ENCODE results near the gene IL1RAPL1. TPM values are rescaled to one million over a fixed set of nuclear protein-coding genes. Genes with fewer than 3 reads are reported as not detected.
"Not testable (repeated sequence)": the region's sequence is repeated elsewhere in the genome, so short reads cannot be mapped to it uniquely, and the experiment has no call there.

IL1RAPL1 gene
- total RNA-seq, 4 donors from 2014 or later, result 0.16 to 0.46 TPM; not detected in 2

GRCh38 chrX:29348288-29348687 lies 761.0 kb downstream of the IL1RAPL1 start:
- Histone ChIP-seq H3K4me3 (no peak overlapping the region), H3K9me3 (no peaks in the 10 kb centered on the region), H3K27me3 (no peaks in the 10 kb centered on the region), H3K27ac (no peak overlapping the region), H3K4me1 (no peaks in the 10 kb centered on the region), H3K36me3 (no peaks in the 10 kb centered on the region)
- DNase-seq (no peak), ATAC-seq (no peak)
- intact Hi-C loops (cut with DNase I; ENCODE audit: low total_unique reads) (no loop called here), in situ Hi-C loops (cut with MboI; ENCODE audit: low sequenced_read_pairs in 4 of 4) (no loop called here)
- TF ChIP-seq CTCF (IDR thresholded peaks at IDR 0.05 in 4 of 5, conservative IDR thresholded peaks at IDR 0.05 in 1 of 5), result no peak
- no peak for TF ChIP-seq POLR2A (IDR thresholded peaks at IDR 0.05)

DNA sequence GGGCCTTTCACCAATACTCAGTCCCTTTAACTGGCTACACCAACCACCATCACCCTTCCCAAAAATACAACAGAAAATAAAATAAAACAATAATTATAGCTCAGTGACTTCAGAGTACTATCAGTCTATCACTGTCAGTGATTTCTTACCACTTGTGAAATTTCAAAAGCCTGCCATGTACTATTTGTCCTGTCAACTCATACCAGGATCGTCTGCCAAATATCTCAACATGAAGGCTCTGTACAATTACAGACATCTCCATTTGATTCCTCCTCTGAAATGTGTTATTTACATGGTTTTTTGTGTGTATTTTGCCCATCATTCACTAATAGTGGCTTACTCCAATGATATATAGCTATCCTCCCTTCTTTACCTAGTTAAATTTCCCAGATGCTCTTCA lies 772.0 kb downstream of the IL1RAPL1 start:
- no peak overlapping the region for H3K27ac ChIP-seq
- in situ Hi-C loops (cut with MboI; ENCODE audit: low sequenced_read_pairs in 4 of 4) (no loop called here), intact Hi-C loops (cut with DNase I; ENCODE audit: low total_unique reads) (no loop called here)
- no peaks in the 10 kb centered on the region for H3K27me3 ChIP-seq
- no peaks in the 10 kb centered on the region for H3K36me3 ChIP-seq
- ATAC-seq (no peak), DNase-seq (no peak)
- no peak overlapping the region for H3K4me3 ChIP-seq
- no peaks in the 10 kb centered on the region for H3K4me1 ChIP-seq
- TF ChIP-seq CTCF (IDR thresholded peaks at IDR 0.05 in 4 of 5, conservative IDR thresholded peaks at IDR 0.05 in 1 of 5), result no peak
- TF ChIP-seq POLR2A (IDR thresholded peaks at IDR 0.05), result no peak
- no peaks in the 10 kb centered on the region for H3K9me3 ChIP-seq

DNA sequence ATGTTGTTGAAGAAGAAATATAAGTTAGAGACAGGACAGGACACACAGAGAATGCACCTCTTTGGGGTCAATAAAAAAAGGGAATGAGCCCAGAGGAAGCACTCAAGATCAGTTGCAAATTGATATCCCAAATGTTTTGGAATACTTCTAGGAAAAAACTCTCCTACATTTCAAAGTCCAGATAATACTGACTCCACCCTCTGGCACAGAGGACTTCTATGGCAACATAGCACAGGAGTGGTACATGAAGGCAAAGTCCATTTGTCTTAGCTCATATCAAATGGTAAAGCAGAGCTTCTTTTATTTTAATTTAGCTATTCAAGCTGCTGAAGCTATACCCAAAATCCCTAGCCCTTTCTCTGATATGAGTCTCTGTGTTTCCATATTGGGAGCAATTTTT lies 787.5 kb downstream of the IL1RAPL1 start:
- H3K4me1 ChIP-seq; H3K27me3 ChIP-seq; H3K27ac ChIP-seq; DNase-seq; intact Hi-C loops (cut with DNase I; ENCODE audit: low total_unique reads); H3K36me3 ChIP-seq; ATAC-seq; H3K4me3 ChIP-seq; H3K9me3 ChIP-seq: not testable (repeated sequence)
- in situ Hi-C loops (cut with MboI; ENCODE audit: low sequenced_read_pairs in 4 of 4), result loop anchor here in 1 of 4 donors (25.0 kb wide), 1 partner anchor 113 kb away; no protein-coding TSS in a partner anchor

- H3K27ac ChIP-seq, result no peak overlapping the region
- H3K36me3 ChIP-seq, result no peaks in the 10 kb centered on the region
- no peaks in the 10 kb centered on the region for H3K27me3 ChIP-seq
- in situ Hi-C loops (cut with MboI; ENCODE audit: low sequenced_read_pairs in 4 of 4), result loop anchor here in 1 of 4 donors (25.0 kb wide), 1 partner anchor 111 kb away; no protein-coding TSS in a partner anchor
- no peaks in the 10 kb centered on the region for H3K4me1 ChIP-seq
- intact Hi-C loops (cut with DNase I; ENCODE audit: low total_unique reads), result no loop called here
- ATAC-seq (no peak), DNase-seq (no peak)
- TF ChIP-seq CTCF (IDR thresholded peaks at IDR 0.05 in 4 of 5, conservative IDR thresholded peaks at IDR 0.05 in 1 of 5) (no peak), POLR2A (IDR thresholded peaks at IDR 0.05) (no peak)
- H3K9me3 ChIP-seq, result no peaks in the 10 kb centered on the region
- H3K4me3 ChIP-seq, result no peak overlapping the region
These were observed 789.3 kb downstream of the IL1RAPL1 start for GRCh38 chrX:29376584-29376983.

DNA sequence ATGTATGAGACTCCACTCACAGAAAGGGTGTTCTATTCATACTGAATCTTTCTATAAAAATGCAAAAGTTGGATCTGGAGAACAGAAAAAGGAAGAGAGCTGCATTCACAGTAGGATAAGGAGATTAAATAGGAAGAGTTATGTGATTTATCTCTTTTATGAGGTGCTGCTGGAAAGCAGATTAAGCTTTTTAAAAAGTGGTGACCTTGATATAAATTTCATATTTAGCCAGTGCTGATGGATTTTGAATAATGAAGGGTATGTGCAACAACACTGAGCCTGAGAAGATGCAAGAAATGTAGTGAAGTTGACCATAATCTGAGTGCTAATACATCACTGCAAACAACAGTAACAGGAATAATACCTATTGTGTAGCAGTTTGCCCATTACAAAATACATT lies 795.6 kb downstream of the IL1RAPL1 start:
- no peak overlapping the region for H3K4me3 ChIP-seq
- in situ Hi-C loops (cut with MboI; ENCODE audit: low sequenced_read_pairs in 4 of 4) (loop anchor here in 1 of 4 donors (25.0 kb wide), 1 partner anchor 104 kb away; no protein-coding TSS in a partner anchor), intact Hi-C loops (cut with DNase I; ENCODE audit: low total_unique reads) (no loop called here)
- H3K27me3 ChIP-seq, result no peaks in the 10 kb centered on the region
- no peaks in the 10 kb centered on the region for H3K36me3 ChIP-seq
- no peaks in the 10 kb centered on the region for H3K4me1 ChIP-seq
- no peak overlapping the region for H3K27ac ChIP-seq
- ATAC-seq (no peak), DNase-seq (no peak)
- no peaks in the 10 kb centered on the region for H3K9me3 ChIP-seq
- TF ChIP-seq POLR2A (IDR thresholded peaks at IDR 0.05) (no peak), CTCF (IDR thresholded peaks at IDR 0.05 in 4 of 5, conservative IDR thresholded peaks at IDR 0.05 in 1 of 5) (no peak)

Measured in gastrocnemius medialis (tissue), 4 donors.